ENCODE measurements around the gene PACSIN3.

DNA sequence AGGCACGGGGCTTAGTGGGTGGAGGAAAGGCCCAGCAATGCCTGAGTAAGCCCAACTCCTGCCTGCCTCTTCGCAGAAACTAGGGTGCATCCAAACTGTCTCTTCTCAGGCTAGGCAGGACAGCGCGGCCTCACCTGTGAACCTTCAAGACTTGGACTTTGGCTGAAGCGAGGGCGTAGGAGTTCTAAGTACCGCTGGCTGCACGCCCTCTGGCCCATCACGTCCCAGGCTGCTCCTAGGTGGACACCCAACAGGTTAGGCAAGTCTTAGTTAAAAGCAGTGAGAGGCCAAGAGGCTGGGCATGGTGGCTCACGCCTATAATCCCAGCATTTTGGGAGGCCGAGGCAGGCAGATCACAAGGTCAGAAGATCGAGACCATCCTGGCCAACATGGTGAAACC is 26.7 kb upstream of the PACSIN3 start:
- TF ChIP-seq, protein P1, sequence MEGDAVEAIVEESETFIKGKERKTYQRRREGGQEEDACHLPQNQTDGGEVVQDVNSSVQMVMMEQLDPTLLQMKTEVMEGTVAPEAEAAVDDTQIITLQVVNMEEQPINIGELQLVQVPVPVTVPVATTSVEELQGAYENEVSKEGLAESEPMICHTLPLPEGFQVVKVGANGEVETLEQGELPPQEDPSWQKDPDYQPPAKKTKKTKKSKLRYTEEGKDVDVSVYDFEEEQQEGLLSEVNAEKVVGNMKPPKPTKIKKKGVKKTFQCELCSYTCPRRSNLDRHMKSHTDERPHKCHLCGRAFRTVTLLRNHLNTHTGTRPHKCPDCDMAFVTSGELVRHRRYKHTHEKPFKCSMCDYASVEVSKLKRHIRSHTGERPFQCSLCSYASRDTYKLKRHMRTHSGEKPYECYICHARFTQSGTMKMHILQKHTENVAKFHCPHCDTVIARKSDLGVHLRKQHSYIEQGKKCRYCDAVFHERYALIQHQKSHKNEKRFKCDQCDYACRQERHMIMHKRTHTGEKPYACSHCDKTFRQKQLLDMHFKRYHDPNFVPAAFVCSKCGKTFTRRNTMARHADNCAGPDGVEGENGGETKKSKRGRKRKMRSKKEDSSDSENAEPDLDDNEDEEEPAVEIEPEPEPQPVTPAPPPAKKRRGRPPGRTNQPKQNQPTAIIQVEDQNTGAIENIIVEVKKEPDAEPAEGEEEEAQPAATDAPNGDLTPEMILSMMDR (IDR thresholded peaks at IDR 0.05; ENCODE audit: low read length), result no peak
- TF ChIP-seq EZH2 (optimal IDR thresholded peaks at IDR 0.05; ENCODE audit: low read depth, low read length) (no peak), EZH2phosphoT487 (IDR thresholded peaks at IDR 0.05; ENCODE audit: low read length) (no peak)

Data from MM.1S (cell line).